22Rv1 (cell line): ENCODE results near the gene GTF2F2.

Source experiments
- CTCF ChIP-seq: fragments of 450-650 bp; IDR thresholded peaks from 2 replicates; pipeline ENCODE4 v1.5.1; 2017; ENCODE audit warnings: mild to moderate bottlenecking
- ZFX ChIP-seq: fragments of 450-650 bp; IDR thresholded peaks from 2 replicates; pipeline ENCODE4 v1.6.1; 2017; ENCODE audit warnings: antibody characterized with exemption, borderline replicate concordance

GRCh38 chr13:45196622-45197021 is 76.3 kb downstream of the GTF2F2 start:
- TF ChIP-seq ZFX: no peak
- TF ChIP-seq CTCF: no peak
